H1 (cell line): ENCODE data around the gene COL4A2. TPM values are rescaled to one million over a fixed set of nuclear protein-coding genes. Genes with fewer than 3 reads are reported as not detected.

Experiments used
- CTCF ChIA-PET: fragments of 300-600 bp; sonication (Branson Sonifier 250); formaldehyde crosslinking; loops from one replicate; lab custom pipeline; 2021; ENCODE audit not compliant: partially characterized antibody; lab: Charles Lee
- POLR2A ChIA-PET: fragments of 300-600 bp; sonication (Branson Sonifier 250); formaldehyde crosslinking; loops from one replicate; lab custom pipeline; 2021; ENCODE audit warnings: inconsistent platforms; ENCODE audit not compliant: partially characterized antibody; lab: Charles Lee
- DNase-seq, 2 experiments: peaks; one replicate each; pipeline versions ENCODE4 v3.0.0 to v3.0.0-alpha.2; 2010 to 2022; ENCODE audit warnings: low spot score in 2 of 2, low read depth in 1 of 2, mixed read lengths in 1 of 2
- FAIRE-seq: peaks from 2 replicates; lab custom pipeline; 2011; peaks lifted over from hg19 to GRCh38; lab: Jason Lieb, UNC
- H2AFZ ChIP-seq: 2 replicates; pipeline ENCODE4 v1.8.1; 2012; ENCODE audit warnings: low read length, inconsistent platforms
- H2AK5ac ChIP-seq: 2 replicates; pipeline ENCODE4 v1.6.1; 2013; ENCODE audit warnings: low read depth, low read length
- H2BK120ac ChIP-seq: replicated peaks from 2 replicates; pipeline ENCODE3; 2013; ENCODE audit warnings: low read depth, low read length, inconsistent platforms
- H2BK12ac ChIP-seq: 2 replicates; pipeline ENCODE4 v1.6.1; 2013; ENCODE audit warnings: low read depth, low read length
- H2BK15ac ChIP-seq: 2 replicates; pipeline ENCODE4 v1.6.1; 2013; ENCODE audit warnings: low read length
- H2BK20ac ChIP-seq: 2 replicates; pipeline ENCODE4 v1.6.1; 2013; ENCODE audit warnings: low read length
- H2BK5ac ChIP-seq: 2 replicates; pipeline ENCODE4 v1.6.1; 2013; ENCODE audit warnings: low read depth, low read length
- H3K14ac ChIP-seq: 2 replicates; pipeline ENCODE4 v1.6.1; 2013; ENCODE audit warnings: inconsistent platforms; ENCODE audit not compliant: insufficient read length
- H3K18ac ChIP-seq: 2 replicates; pipeline ENCODE4 v1.6.1; 2013; ENCODE audit warnings: low read length; ENCODE audit errors: extremely low read depth
- H3K23ac ChIP-seq: 2 replicates; pipeline ENCODE4 v1.6.1; 2013; ENCODE audit warnings: inconsistent platforms; ENCODE audit not compliant: insufficient read length
- H3K23me2 ChIP-seq: 2 replicates; pipeline ENCODE4 v1.6.1; 2013; ENCODE audit warnings: low read depth, low read length
- H3K27ac ChIP-seq: 2 replicates; pipeline ENCODE4 v1.6.1; 2011; ENCODE audit warnings: low read depth, low read length, inconsistent platforms
- H3K27me3 ChIP-seq, 4 experiments: replicated peaks in 1 of 4; 1 replicate in 1 of 4; 2 replicates in 3 of 4; pipeline versions ENCODE4 v1.6.1 to v1.8.1; 2011 to 2013; ENCODE audit warnings: low read length in 3 of 4, mild to moderate bottlenecking in 3 of 4, inconsistent platforms in 2 of 4, mixed read lengths in 2 of 4, moderate library complexity in 1 of 4; ENCODE audit not compliant: control insufficient read depth in 3 of 4, insufficient read depth in 3 of 4; ENCODE audit errors: extremely low read depth in 1 of 4
- H3K36me3 ChIP-seq, 4 experiments: 2 replicates each; pipeline versions ENCODE4 v1.6.1 to v1.8.1; 2011 to 2013; ENCODE audit warnings: mild to moderate bottlenecking in 4 of 4, low read length in 3 of 4, moderate library complexity in 2 of 4, control low read depth in 1 of 4, inconsistent platforms in 1 of 4; ENCODE audit not compliant: insufficient read depth in 4 of 4, control insufficient read depth in 2 of 4
- H3K4ac ChIP-seq: replicated peaks from 2 replicates; pipeline ENCODE3; 2013; ENCODE audit warnings: low read length, low read depth, mixed read lengths, inconsistent platforms; ENCODE audit not compliant: insufficient read length
- H3K4me1 ChIP-seq, 4 experiments: replicated peaks in 1 of 4; 1 replicate in 1 of 4; 2 replicates in 3 of 4; pipeline versions ENCODE4 v1.6.1 to v1.8.1; 2011 to 2013; ENCODE audit warnings: low read length in 3 of 4, inconsistent platforms in 2 of 4, mixed read lengths in 1 of 4; ENCODE audit not compliant: insufficient read depth in 4 of 4, control insufficient read depth in 3 of 4
- H3K4me2 ChIP-seq, 2 experiments: 2 replicates each; pipeline versions ENCODE4 v1.6.1 to v1.8.1; 2011 to 2013; ENCODE audit warnings: low read depth in 2 of 2, low read length in 2 of 2, control low read depth in 1 of 2, inconsistent platforms in 1 of 2, mild to moderate bottlenecking in 1 of 2; ENCODE audit not compliant: insufficient read depth in 1 of 2
- H3K4me3 ChIP-seq, 4 experiments: fragments of 200-600, 300-600 bp in 1 of 4; sonication (generic), shearing (Covaris generic), sonication (Bioruptor Twin) in 1 of 4; 2 replicates each; pipeline versions ENCODE4 v1.5.1 to v1.8.1; 2011 to 2016; ENCODE audit warnings: low read length in 4 of 4, low read depth in 3 of 4, control low read depth in 2 of 4, inconsistent platforms in 2 of 4, mild to moderate bottlenecking in 2 of 4, mixed read lengths in 1 of 4, moderate library complexity in 1 of 4; ENCODE audit not compliant: insufficient read depth in 2 of 4; ENCODE audit errors: extremely low read depth in 1 of 4
- H3K56ac ChIP-seq: replicated peaks from 2 replicates; pipeline ENCODE3; 2013; ENCODE audit warnings: low read depth, mild to moderate bottlenecking, mixed read lengths, low read length, inconsistent platforms; ENCODE audit not compliant: insufficient read length
- H3K79me1 ChIP-seq: 2 replicates; pipeline ENCODE4 v1.6.1; 2013; ENCODE audit warnings: low read depth, low read length, control low read depth
- H3K79me2 ChIP-seq, 2 experiments: 2 replicates each; pipeline versions ENCODE4 v1.6.1 to v1.8.1; 2012 to 2013; ENCODE audit warnings: low read length in 2 of 2, mild to moderate bottlenecking in 2 of 2, inconsistent platforms in 1 of 2; ENCODE audit not compliant: insufficient read depth in 2 of 2, control insufficient read depth in 1 of 2
- H3K9ac ChIP-seq, 4 experiments: replicated peaks in 1 of 4; 1 replicate in 1 of 4; 2 replicates in 3 of 4; pipeline versions ENCODE4 v1.6.1 to v1.8.1; 2011 to 2013; ENCODE audit warnings: low read depth in 3 of 4, low read length in 3 of 4, control low read depth in 2 of 4, mild to moderate bottlenecking in 2 of 4, moderate library complexity in 2 of 4, inconsistent platforms in 1 of 4; ENCODE audit errors: extremely low read depth in 1 of 4
- H3K9me3 ChIP-seq, 2 experiments: 2 replicates each; pipeline versions ENCODE4 v1.6.1 to v1.8.1; 2012 to 2013; ENCODE audit warnings: mild to moderate bottlenecking in 2 of 2, moderate library complexity in 2 of 2, control low read depth in 1 of 2, inconsistent platforms in 1 of 2, low read depth in 1 of 2, low read length in 1 of 2, mixed read lengths in 1 of 2; ENCODE audit not compliant: insufficient read depth in 2 of 2
- H4K20me1 ChIP-seq, 2 experiments: replicated peaks in 1 of 2; 2 replicates each; pipeline versions ENCODE3 to v1.8.1; 2011 to 2013; ENCODE audit warnings: inconsistent platforms in 2 of 2, low read length in 2 of 2, mild to moderate bottlenecking in 1 of 2; ENCODE audit not compliant: insufficient read depth in 2 of 2, control insufficient read depth in 1 of 2
- H4K5ac ChIP-seq: 2 replicates; pipeline ENCODE4 v1.6.1; 2013; ENCODE audit warnings: low read length, low read depth, mixed read lengths, inconsistent platforms; ENCODE audit not compliant: insufficient read length
- H4K8ac ChIP-seq: 2 replicates; pipeline ENCODE4 v1.8.0; 2013; ENCODE audit warnings: mild to moderate bottlenecking, moderate library complexity, low read length, inconsistent platforms; ENCODE audit not compliant: insufficient read depth; ENCODE audit errors: extremely low read depth
- H4K91ac ChIP-seq: replicated peaks from 2 replicates; pipeline ENCODE3; 2013; ENCODE audit warnings: low read length, mixed read lengths, inconsistent platforms; ENCODE audit not compliant: insufficient read length
- CTCF ChIP-seq, 3 experiments: IDR thresholded peaks; 1 replicate in 2 of 3; 2 replicates in 1 of 3; pipeline versions ENCODE4 v1.5.1 to v1.6.1; 2011; ENCODE audit warnings: low read length in 3 of 3, mild to moderate bottlenecking in 3 of 3, inconsistent platforms in 2 of 3, low read depth in 1 of 3, moderate library complexity in 1 of 3; ENCODE audit not compliant: insufficient read depth in 1 of 3; ENCODE audit errors: control extremely low read depth in 1 of 3
- JUN ChIP-seq: IDR thresholded peaks from 2 replicates; pipeline ENCODE4 v1.6.1; 2011; ENCODE audit warnings: low read depth, mild to moderate bottlenecking, improper control_type of control experiment, low read length
- SIRT6 ChIP-seq: IDR thresholded peaks from one replicate; pipeline ENCODE4 v1.7.1; 2012; ENCODE audit warnings: low read length, inconsistent platforms
- WGBS, 2 experiments: shearing (Covaris generic) in 1 of 2; methylation state at CpG; one replicate each; pipeline versions ENCODE4 v1.1.6 to v1.1.7; 2013 to 2015; ENCODE audit warnings: low lambda C conversion rate in 2 of 2, mixed read lengths in 2 of 2, inconsistent platforms in 1 of 2, low coverage in 1 of 2, missing lambda C conversion rate in 1 of 2; ENCODE audit not compliant: insufficient replicate concordance in 2 of 2, insufficient coverage in 1 of 2, insufficient read length in 1 of 2; ENCODE audit errors: extremely low coverage in 1 of 2, missing lambda C conversion rate in 1 of 2; 5-methylcytosine and 5-hydroxymethylcytosine counted together
- polyA plus RNA-seq, 7 experiments: library from polyadenylated mRNA; depleted of rRNA in 3 of 7; stranded (reverse) in 5 of 7; unstranded in 2 of 7; fragments of >200 nt in 5 of 7; fragments of 200-250 nt in 2 of 7; gene quantifications; 1 replicate in 5 of 7; 2 replicates in 1 of 7; 4 replicates in 1 of 7; pipeline versions ENCODE4 v1.2.1 to v1.2.3, GENCODE V29; 2011 to 2013; ENCODE audit warnings: missing spikeins in 2 of 7, mixed read lengths in 2 of 7
- total RNA-seq: library from RNA; stranded (reverse); fragmentation: NEBNext Ultra II Directional; extraction: Animal tissue kit (Norgen Biotek cat#: 25700); gene quantifications from 2 replicates; pipeline ENCODE4 v1.2.1, GENCODE V29; 2021

Gene COL4A2
- total and polyA plus RNA-seq, 2 of the 8 experiments (the other 6 are each of a cell fraction or from before 2014, with no cell fraction given), result 80.4 to 87.3 TPM

GRCh38 chr13:110528911-110529310, 221.8 kb downstream of the COL4A2 start:
- Histone ChIP-seq H3K27ac (no peak overlapping the region), H3K23ac (no peak overlapping the region), H2BK120ac (no peak overlapping the region), H4K5ac (no peak overlapping the region), H3K23me2 (no peaks in the 10 kb centered on the region; the same call in 1 of the 2 replicates), H3K27me3 (no peaks in the 10 kb centered on the region), H3K9ac (no peak overlapping the region), H3K4me1 (peaks cover 2 to 29% (median 16%) of the 10 kb centered on the region in 4 experiments), H3K36me3 (no peaks in the 10 kb centered on the region), H2AFZ (no peak overlapping the region), H2BK5ac (no peak overlapping the region), H2BK12ac (no peak overlapping the region), H3K79me1 (0 out of 2 replicates have a peak, but pooled peaks cover 5% of the 10 kb centered on the region), H4K8ac (no peak overlapping the region), H3K4me2 (no peak overlapping the region), H4K91ac (no peak overlapping the region), H3K4me3 (no peak overlapping the region), H3K56ac (no peak overlapping the region), H4K20me1 (peaks cover 1 to 2% of the 10 kb centered on the region in 2 experiments), H3K4ac (no peak overlapping the region), H3K18ac (no peak overlapping the region), H2BK15ac (no peak overlapping the region), H3K14ac (no peak overlapping the region), H2AK5ac (no peak overlapping the region), H3K9me3 (peaks cover 0 to 3% of the 10 kb centered on the region in 2 experiments; a peak in 1 of 4 replicates), H2BK20ac (no peak overlapping the region), H3K79me2 (peaks cover 0 to 12% of the 10 kb centered on the region in 2 experiments; a peak in 1 of 4 replicates)
- 77% methylated on average over 6 of the region's 6 CpGs; no CpG with 5 or more reads in 1 of the 2 experiments for WGBS, 2 experiments
- FAIRE-seq (no peak), DNase-seq (no peak)
- CTCF ChIA-PET, result interaction anchor here (1.0 to 2.0 kb wide), 3 partner anchors 17 to 42 kb away, joined by 3 to 7 read pairs (median 5); no protein-coding TSS in a partner anchor
- POLR2A ChIA-PET, result no interaction called here
- TF ChIP-seq JUN, result no peak
- no peak for TF ChIP-seq CTCF (IDR thresholded peaks at IDR 0.05; ENCODE audit: control extremely low read depth in 1 of 3, insufficient read depth in 1 of 3, low read depth in 1 of 3, low read length in 3 of 3)
- no peak for TF ChIP-seq SIRT6
